Uterus (tissue), 2 donors: ENCODE data around the gene CAPS.

ENCODE experiments used
- POLR2A ChIP-seq, 2 donors: fragments of 450-650 bp; IDR thresholded peaks; one replicate each; pipeline ENCODE4 v1.6.1; 2016; ENCODE audit warnings: antibody characterized with exemption in 2 of 2, mild to moderate bottlenecking in 1 of 2, moderate library complexity in 1 of 2
- TF ChIP-seq, protein P1 (sequence below), 4 experiments: fragments of 200-600 bp in 2 of 4; fragments of 450-650 bp in 2 of 4; sonication (generic) in 2 of 4; IDR thresholded peaks; one replicate each; pipeline ENCODE4 v1.5.1; 2016 to 2019; ENCODE audit warnings: antibody characterized with exemption in 4 of 4, mild to moderate bottlenecking in 2 of 4, moderate library complexity in 1 of 4

DNA sequence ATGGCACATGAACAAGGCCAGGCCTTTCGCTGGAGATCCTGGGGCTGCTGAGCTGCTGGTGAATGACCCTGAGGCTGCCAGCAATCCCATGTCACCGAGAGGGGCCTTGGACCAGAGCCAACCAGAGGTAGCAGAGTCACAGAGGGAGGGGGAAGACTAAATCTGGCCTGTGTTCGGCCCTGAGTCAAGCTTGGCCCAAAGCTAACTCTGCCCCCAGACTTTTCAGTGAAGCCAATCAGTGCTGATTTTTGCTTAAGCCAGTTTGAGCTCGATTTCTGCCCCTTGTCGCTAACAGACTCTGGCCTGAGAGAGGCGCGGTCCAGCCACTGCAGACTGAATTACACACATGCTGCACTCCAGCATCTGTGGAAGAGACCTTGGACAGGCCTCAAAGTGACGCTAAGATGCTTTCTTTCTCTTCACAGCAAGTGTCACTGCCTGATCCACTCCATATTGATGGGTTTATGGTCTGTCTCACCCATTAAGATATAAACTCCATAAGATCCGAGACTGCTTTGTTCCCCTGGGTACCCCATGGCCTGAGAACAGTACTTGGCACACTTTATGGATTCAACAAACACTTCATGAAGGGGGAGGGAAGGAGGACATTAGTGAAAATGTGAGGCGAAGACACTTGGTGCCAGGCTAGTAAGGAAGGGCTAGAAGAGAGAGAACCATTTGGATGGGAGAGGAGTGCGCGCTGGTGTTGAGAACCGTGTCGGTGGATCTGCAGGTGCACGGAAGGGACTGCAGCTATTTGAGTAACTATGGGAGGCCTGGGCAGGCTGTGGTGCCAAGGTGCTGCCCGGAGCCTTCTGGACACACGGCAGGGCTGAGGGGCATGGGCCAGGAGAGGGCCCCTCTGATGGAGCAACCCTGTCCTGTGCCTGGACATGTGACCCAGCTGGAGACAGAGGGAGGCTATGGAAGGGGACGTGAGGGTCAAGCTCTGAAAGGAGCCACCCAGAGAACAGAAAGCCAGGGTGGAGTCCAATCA, 46.2 kb downstream of the CAPS start:
- no peak for TF ChIP-seq POLR2A (IDR thresholded peaks at IDR 0.05)
- TF ChIP-seq, protein P1, sequence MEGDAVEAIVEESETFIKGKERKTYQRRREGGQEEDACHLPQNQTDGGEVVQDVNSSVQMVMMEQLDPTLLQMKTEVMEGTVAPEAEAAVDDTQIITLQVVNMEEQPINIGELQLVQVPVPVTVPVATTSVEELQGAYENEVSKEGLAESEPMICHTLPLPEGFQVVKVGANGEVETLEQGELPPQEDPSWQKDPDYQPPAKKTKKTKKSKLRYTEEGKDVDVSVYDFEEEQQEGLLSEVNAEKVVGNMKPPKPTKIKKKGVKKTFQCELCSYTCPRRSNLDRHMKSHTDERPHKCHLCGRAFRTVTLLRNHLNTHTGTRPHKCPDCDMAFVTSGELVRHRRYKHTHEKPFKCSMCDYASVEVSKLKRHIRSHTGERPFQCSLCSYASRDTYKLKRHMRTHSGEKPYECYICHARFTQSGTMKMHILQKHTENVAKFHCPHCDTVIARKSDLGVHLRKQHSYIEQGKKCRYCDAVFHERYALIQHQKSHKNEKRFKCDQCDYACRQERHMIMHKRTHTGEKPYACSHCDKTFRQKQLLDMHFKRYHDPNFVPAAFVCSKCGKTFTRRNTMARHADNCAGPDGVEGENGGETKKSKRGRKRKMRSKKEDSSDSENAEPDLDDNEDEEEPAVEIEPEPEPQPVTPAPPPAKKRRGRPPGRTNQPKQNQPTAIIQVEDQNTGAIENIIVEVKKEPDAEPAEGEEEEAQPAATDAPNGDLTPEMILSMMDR (IDR thresholded peaks at IDR 0.05), result no peak
